AML-193 (cell line): ENCODE measurements around the gene SEPTIN1.
"Not testable (repeated sequence)": the region's sequence is repeated elsewhere in the genome, so short reads cannot be mapped to it uniquely, and the experiment has no call there.

ENCODE experiments used
- DNase-seq, 2 experiments: peaks; one replicate each; lab custom pipeline; 2025; lab: John Stamatoyannopoulos, UW

SEPTIN1 gene

GRCh38 chr16:30401768-30402425 lies 19.5 kb upstream of the SEPTIN1 start:
- no peak for DNase-seq

GRCh38 chr16:30399435-30400186 lies 17.2 kb upstream of the SEPTIN1 start:
- no peak for DNase-seq

GRCh38 chr16:30398661-30399434 lies 16.5 kb upstream of the SEPTIN1 start:
- DNase-seq = no peak

GRCh38 chr16:30397776-30398660 lies 15.7 kb upstream of the SEPTIN1 start:
- DNase-seq = no peak

GRCh38 chr16:30397056-30397455 lies 14.7 kb upstream of the SEPTIN1 start:
- DNase-seq = no peak

GRCh38 chr16:30396627-30397026 lies 14.3 kb upstream of the SEPTIN1 start:
- not testable (repeated sequence) for DNase-seq

GRCh38 chr16:30395992-30396585 lies 13.7 kb upstream of the SEPTIN1 start:
- no peak for DNase-seq

GRCh38 chr16:30395155-30395991 lies 13.0 kb upstream of the SEPTIN1 start, which contains the start of gene ZNF48:
Gene ZNF48, plus strand, starts transcription at chr16:30395420. Its CDS starts 375 bp downstream, at chr16:30395795.
- peak; percentile 51 to 65 for DNase-seq

GRCh38 chr16:30394592-30395154 lies 12.3 kb upstream of the SEPTIN1 start:
- DNase-seq = no peak

GRCh38 chr16:30383521-30383920 lies 1.2 kb upstream of the SEPTIN1 start:
- no peak for DNase-seq

GRCh38 chr16:30381291-30382041 lies 895 bp downstream of the SEPTIN1 start:
- DNase-seq = no peak

GRCh38 chr16:30380803-30381208 lies 1.6 kb downstream of the SEPTIN1 start:
- DNase-seq = no peak

GRCh38 chr16:30380072-30380802 lies 2.1 kb downstream of the SEPTIN1 start:
- no peak for DNase-seq

- DNase-seq = no peak
Observed at GRCh38 chr16:30379158-30379783, 3.1 kb downstream of the SEPTIN1 start.

- peak; percentile 91 for DNase-seq
Observed at GRCh38 chr16:30378236-30379157, 3.9 kb downstream of the SEPTIN1 start.

GRCh38 chr16:30377812-30378235 lies 4.5 kb downstream of the SEPTIN1 start:
- peak in 1 of 2 experiments; percentile 75 for DNase-seq
